GM12891 (cell line): ENCODE data around the gene PIGX.

Experiments used
- PAX5 ChIP-seq: IDR thresholded peaks from 2 replicates; pipeline ENCODE4 v1.6.1; 2011; ENCODE audit warnings: low read length, moderate library complexity, mild to moderate bottlenecking; ENCODE audit not compliant: insufficient read depth, severe bottlenecking
- POLR2A ChIP-seq: IDR thresholded peaks from 2 replicates; pipeline ENCODE4 v1.6.1; 2011; ENCODE audit warnings: low read depth, low read length, control low read depth
- POLR2AphosphoS5 ChIP-seq: IDR thresholded peaks from 2 replicates; pipeline ENCODE4 v1.6.1; 2011; ENCODE audit warnings: low read depth, low read length, control low read depth
- POU2F2 ChIP-seq: IDR thresholded peaks from 2 replicates; pipeline ENCODE4 v1.6.1; 2011; ENCODE audit warnings: low read depth, mild to moderate bottlenecking, control low read depth, low read length, moderate library complexity
- SPI1 ChIP-seq: IDR thresholded peaks from 2 replicates; pipeline ENCODE4 v1.6.1; 2011; ENCODE audit warnings: low read depth, low read length, control low read depth
- TAF1 ChIP-seq: IDR thresholded peaks from 2 replicates; pipeline ENCODE4 v1.6.1; 2011; ENCODE audit warnings: low read depth, low read length, control low read depth

DNA sequence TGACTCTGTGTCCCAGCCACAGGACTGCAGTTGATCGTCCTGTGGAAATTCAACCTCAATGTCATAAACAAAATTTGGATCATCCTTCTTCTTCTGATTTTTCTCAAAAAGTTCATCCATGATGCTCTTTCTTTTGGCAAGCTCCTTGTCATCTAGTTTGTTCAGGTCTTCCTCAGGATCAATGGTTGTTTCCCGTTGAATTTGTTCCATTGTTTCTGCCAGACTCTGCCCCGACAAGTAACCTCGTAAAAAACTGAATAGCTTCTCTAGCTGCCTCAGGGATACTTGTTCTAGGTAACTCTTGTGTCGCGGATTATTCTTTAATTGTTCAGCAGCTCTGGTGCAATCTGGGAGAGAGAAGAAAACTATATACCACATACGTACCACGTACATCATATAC, 4.6 kb upstream of the PIGX start:
- TF ChIP-seq POLR2AphosphoS5 (no peak), POLR2A (no peak), TAF1 (no peak), SPI1 (no peak), PAX5 (no peak), POU2F2 (no peak)
